WTC11 (cell line): ENCODE measurements around the gene NOTUM. TPM values are rescaled to one million over a fixed set of nuclear protein-coding genes. Genes with fewer than 3 reads are reported as not detected.

Source experiments
- ATAC-seq: fragments of 200-7000 bp; cut with Tn5 transposase; 2 replicates; pipeline ENCODE4 v1.10.0; 2021; ENCODE audit warnings: mild to moderate bottlenecking, moderate library complexity
- CTCF ChIA-PET: fragments of 300-600 bp; sonication (Branson Sonifier 250); formaldehyde crosslinking; loops from one replicate; lab custom pipeline; 2021; ENCODE audit warnings: antibody characterized with exemption; lab: Charles Lee
- POLR2A ChIA-PET: fragments of 350-600 bp; sonication (Branson Sonifier 250); formaldehyde crosslinking; loops from one replicate; lab custom pipeline; 2021; ENCODE audit warnings: antibody characterized with exemption; lab: Charles Lee
- DNase-seq: peaks from one replicate; pipeline ENCODE4 v3.0.0; 2021; ENCODE audit warnings: low spot score
- H3K27ac Mint-ChIP-seq: 2 replicates; pipeline ENCODE4 v1.8.0; 2021; ENCODE audit warnings: mixed read lengths
- H3K27me3 Mint-ChIP-seq: 2 replicates; pipeline ENCODE4 v1.8.0; 2021; ENCODE audit warnings: low read depth, mild to moderate bottlenecking, moderate library complexity, mixed read lengths
- H3K36me3 Mint-ChIP-seq: 2 replicates; pipeline ENCODE4 v1.8.0; 2021; ENCODE audit warnings: mixed read lengths
- H3K4me1 Mint-ChIP-seq: 2 replicates; pipeline ENCODE4 v1.8.0; 2022; ENCODE audit warnings: mixed read lengths
- H3K4me3 Mint-ChIP-seq: 2 replicates; pipeline ENCODE4 v1.8.0; 2021; ENCODE audit warnings: mild to moderate bottlenecking, moderate library complexity, mixed read lengths
- H3K9me3 Mint-ChIP-seq: 2 replicates; pipeline ENCODE4 v1.8.0; 2021; ENCODE audit warnings: mixed read lengths
- ATF6 ChIP-seq: sonication (generic); formaldehyde crosslinking; IDR thresholded peaks from 2 replicates; pipeline ENCODE4 v1.8.1; 2023; ENCODE audit warnings: mild to moderate bottlenecking, missing genetic modification reagents
- CDX4 ChIP-seq: fragments of 250-450 bp; sonication (Bioruptor Pico); IDR thresholded peaks from 2 replicates; pipeline ENCODE4 v1.9.0; 2021; ENCODE audit warnings: moderate library complexity, mild to moderate bottlenecking, inconsistent platforms, borderline replicate concordance
- CREM ChIP-seq: sonication (generic); formaldehyde crosslinking; IDR thresholded peaks from 2 replicates; pipeline ENCODE4 v1.8.1; 2022; ENCODE audit warnings: mild to moderate bottlenecking, missing genetic modification reagents, moderate library complexity
- EMX1 ChIP-seq: fragments of 250-450 bp; sonication (Bioruptor Pico); IDR thresholded peaks from 2 replicates; pipeline ENCODE4 v1.8.0; 2021; ENCODE audit warnings: mild to moderate bottlenecking
- FOXJ3 ChIP-seq: sonication (generic); formaldehyde crosslinking; IDR thresholded peaks from 2 replicates; pipeline ENCODE4 v1.9.0; 2021; ENCODE audit warnings: missing genetic modification reagents, mild to moderate bottlenecking, borderline replicate concordance
- GRHL2 ChIP-seq: fragments of 250-450 bp; sonication (Bioruptor Pico); IDR thresholded peaks from 2 replicates; pipeline ENCODE4 v1.8.0; 2022; ENCODE audit warnings: mild to moderate bottlenecking, moderate library complexity; ENCODE audit not compliant: insufficient replicate concordance, severe bottlenecking
- GTF2I ChIP-seq: fragments of 250-450 bp; sonication (Bioruptor Pico); conservative IDR thresholded peaks from 2 replicates; pipeline ENCODE4 v1.4.0; 2021; ENCODE audit warnings: mild to moderate bottlenecking
- MYBL2 ChIP-seq: sonication (generic); formaldehyde crosslinking; IDR thresholded peaks from 2 replicates; pipeline ENCODE4 v1.8.1; 2023; ENCODE audit warnings: mild to moderate bottlenecking, moderate library complexity, missing genetic modification reagents
- NR1H2 ChIP-seq: sonication (generic); formaldehyde crosslinking; IDR thresholded peaks from 2 replicates; pipeline ENCODE4 v1.9.0; 2021; ENCODE audit warnings: mild to moderate bottlenecking, moderate library complexity, missing genetic modification reagents
- PRDM15 ChIP-seq: sonication (generic); formaldehyde crosslinking; IDR thresholded peaks from 2 replicates; pipeline ENCODE4 v1.8.0; 2022; ENCODE audit warnings: missing genetic modification reagents
- RELA ChIP-seq: sonication (generic); formaldehyde crosslinking; IDR thresholded peaks from 2 replicates; pipeline ENCODE4 v1.8.1; 2022; ENCODE audit warnings: missing genetic modification reagents, mild to moderate bottlenecking, borderline replicate concordance
- SMAD4 ChIP-seq: sonication (generic); formaldehyde crosslinking; IDR thresholded peaks from 2 replicates; pipeline ENCODE4 v1.8.0; 2022; ENCODE audit warnings: mild to moderate bottlenecking, missing genetic modification reagents
- SP1 ChIP-seq: sonication (generic); formaldehyde crosslinking; conservative IDR thresholded peaks from 2 replicates; pipeline ENCODE4 v1.8.1; 2022; ENCODE audit warnings: missing genetic modification reagents
- TEAD1 ChIP-seq: sonication (generic); formaldehyde crosslinking; IDR thresholded peaks from 2 replicates; pipeline ENCODE4 v1.8.0; 2022; ENCODE audit warnings: mild to moderate bottlenecking, missing genetic modification reagents
- TEAD4 ChIP-seq: sonication (generic); formaldehyde crosslinking; IDR thresholded peaks from 2 replicates; pipeline ENCODE4 v1.8.0; 2022; ENCODE audit warnings: mild to moderate bottlenecking, missing genetic modification reagents
- ZNF138 ChIP-seq: sonication (generic); formaldehyde crosslinking; conservative IDR thresholded peaks from 2 replicates; pipeline ENCODE4 v1.8.1; 2022; ENCODE audit warnings: mild to moderate bottlenecking, moderate library complexity, missing genetic modification reagents
- ZSCAN18 ChIP-seq: fragments of 250-450 bp; sonication (Bioruptor Pico); IDR thresholded peaks from 2 replicates; pipeline ENCODE4 v2.1.2; 2022; ENCODE audit warnings: mild to moderate bottlenecking, moderate library complexity
- total RNA-seq: library from RNA; stranded (reverse); gene quantifications from 3 replicates; pipeline ENCODE4 v1.2.3, GENCODE V29; 2021
- TF ChIP-seq, protein P1 (sequence below): sonication (generic); formaldehyde crosslinking; IDR thresholded peaks from 2 replicates; pipeline ENCODE4 v1.8.0; 2022; ENCODE audit warnings: mild to moderate bottlenecking, missing genetic modification reagents
- TF ChIP-seq, protein P2 (sequence below): sonication (generic); formaldehyde crosslinking; IDR thresholded peaks from 2 replicates; pipeline ENCODE4 v1.8.1; 2023; ENCODE audit warnings: mild to moderate bottlenecking, missing genetic modification reagents, moderate library complexity
- TF ChIP-seq, protein P3 (sequence below): fragments of 250-450 bp; sonication (Bioruptor Pico); IDR thresholded peaks from 2 replicates; pipeline ENCODE4 v1.8.0; 2021; ENCODE audit warnings: mild to moderate bottlenecking

The NOTUM gene
- total RNA-seq, 1 experiment from 2014 or later, result 1.7 TPM

DNA sequence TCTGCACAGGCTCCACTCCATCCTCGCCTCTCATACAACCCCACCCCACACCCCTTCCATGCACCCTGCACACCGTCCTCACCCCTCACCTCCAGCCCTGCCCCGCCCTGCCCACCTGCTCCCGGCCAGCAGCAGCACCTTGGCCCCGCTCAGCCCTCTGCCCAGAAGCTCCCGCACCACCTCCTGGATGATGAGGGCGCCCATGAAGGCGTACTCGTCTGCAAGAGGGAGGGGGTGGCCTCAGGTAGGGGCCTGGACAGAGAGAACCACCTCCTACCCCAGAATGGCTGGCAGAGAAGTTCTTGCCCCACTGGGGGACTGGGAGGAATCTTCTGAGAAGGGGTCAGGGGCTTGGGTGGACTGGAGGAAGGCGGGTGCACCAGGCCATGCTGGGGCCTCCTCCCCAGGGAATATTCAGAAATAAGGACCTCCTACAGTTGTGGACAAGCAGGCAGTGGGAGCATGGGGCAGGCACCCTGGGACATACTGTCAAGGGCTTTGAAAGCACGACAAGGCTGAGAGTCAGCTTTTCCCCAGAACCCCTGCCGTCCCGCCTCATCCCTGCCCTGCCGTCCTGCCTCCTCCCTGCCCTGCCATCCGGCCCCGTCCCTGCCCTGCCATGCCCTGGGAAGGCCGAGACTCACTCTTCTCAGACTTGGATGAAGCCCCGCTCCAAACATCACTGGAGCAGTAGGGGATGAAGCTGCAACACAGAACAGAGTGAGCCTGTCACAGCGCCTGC is 3.1 kb downstream of the NOTUM start:
- H3K9me3 Mint-ChIP-seq, result no peaks in the 10 kb centered on the region
- no peak for TF ChIP-seq FOXJ3 (CRISPR knock-in tag)
- no peak for TF ChIP-seq GRHL2
- no peak for TF ChIP-seq GTF2I (CRISPR knock-in tag)
- TF ChIP-seq, protein P1, sequence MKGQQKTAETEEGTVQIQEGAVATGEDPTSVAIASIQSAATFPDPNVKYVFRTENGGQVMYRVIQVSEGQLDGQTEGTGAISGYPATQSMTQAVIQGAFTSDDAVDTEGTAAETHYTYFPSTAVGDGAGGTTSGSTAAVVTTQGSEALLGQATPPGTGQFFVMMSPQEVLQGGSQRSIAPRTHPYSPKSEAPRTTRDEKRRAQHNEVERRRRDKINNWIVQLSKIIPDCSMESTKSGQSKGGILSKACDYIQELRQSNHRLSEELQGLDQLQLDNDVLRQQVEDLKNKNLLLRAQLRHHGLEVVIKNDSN (CRISPR knock-in tag), result no peak
- no peak for TF ChIP-seq SMAD4
- no peak for TF ChIP-seq SP1 (CRISPR knock-in tag)
- no peak for TF ChIP-seq ATF6 (CRISPR knock-in tag)
- no peak for TF ChIP-seq EMX1 (CRISPR knock-in tag)
- CTCF ChIA-PET, result no interaction called here
- no peaks in the 10 kb centered on the region for H3K36me3 Mint-ChIP-seq
- 0 out of 2 replicates have a peak overlapping the region, but pooled peaks have one; percentile 51 for H3K4me3 Mint-ChIP-seq
- DNase-seq, result no peak
- H3K4me1 Mint-ChIP-seq, result 0 out of 2 replicates have a peak, but pooled peaks cover 4% of the 10 kb centered on the region
- peaks cover 50% of the 10 kb centered on the region for H3K27me3 Mint-ChIP-seq
- POLR2A ChIA-PET, result no interaction called here
- no peak for ATAC-seq
- no peak overlapping the region for H3K27ac Mint-ChIP-seq

- no peak for DNase-seq
- no peaks in the 10 kb centered on the region for H3K4me1 Mint-ChIP-seq
- H3K9me3 Mint-ChIP-seq, result no peaks in the 10 kb centered on the region
- CTCF ChIA-PET, result no interaction called here
- no peak overlapping the region for H3K27ac Mint-ChIP-seq
- no peak overlapping the region for H3K4me3 Mint-ChIP-seq
- ATAC-seq, result no peak
- H3K27me3 Mint-ChIP-seq, result peaks cover 41% of the 10 kb centered on the region
- H3K36me3 Mint-ChIP-seq, result no peaks in the 10 kb centered on the region
- POLR2A ChIA-PET, result no interaction called here
- no peak for TF ChIP-seq NR1H2 (CRISPR knock-in tag)
- no peak for TF ChIP-seq ZSCAN18
- no peak for TF ChIP-seq ATF6 (CRISPR knock-in tag)
- TF ChIP-seq, protein P2, sequence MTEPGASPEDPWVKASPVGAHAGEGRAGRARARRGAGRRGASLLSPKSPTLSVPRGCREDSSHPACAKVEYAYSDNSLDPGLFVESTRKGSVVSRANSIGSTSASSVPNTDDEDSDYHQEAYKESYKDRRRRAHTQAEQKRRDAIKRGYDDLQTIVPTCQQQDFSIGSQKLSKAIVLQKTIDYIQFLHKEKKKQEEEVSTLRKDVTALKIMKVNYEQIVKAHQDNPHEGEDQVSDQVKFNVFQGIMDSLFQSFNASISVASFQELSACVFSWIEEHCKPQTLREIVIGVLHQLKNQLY (CRISPR knock-in tag), result no peak
- TF ChIP-seq MYBL2 (CRISPR knock-in tag), result no peak
- TF ChIP-seq, protein P3, sequence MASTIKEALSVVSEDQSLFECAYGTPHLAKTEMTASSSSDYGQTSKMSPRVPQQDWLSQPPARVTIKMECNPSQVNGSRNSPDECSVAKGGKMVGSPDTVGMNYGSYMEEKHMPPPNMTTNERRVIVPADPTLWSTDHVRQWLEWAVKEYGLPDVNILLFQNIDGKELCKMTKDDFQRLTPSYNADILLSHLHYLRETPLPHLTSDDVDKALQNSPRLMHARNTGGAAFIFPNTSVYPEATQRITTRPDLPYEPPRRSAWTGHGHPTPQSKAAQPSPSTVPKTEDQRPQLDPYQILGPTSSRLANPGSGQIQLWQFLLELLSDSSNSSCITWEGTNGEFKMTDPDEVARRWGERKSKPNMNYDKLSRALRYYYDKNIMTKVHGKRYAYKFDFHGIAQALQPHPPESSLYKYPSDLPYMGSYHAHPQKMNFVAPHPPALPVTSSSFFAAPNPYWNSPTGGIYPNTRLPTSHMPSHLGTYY (CRISPR knock-in tag), result no peak
- TF ChIP-seq TEAD1 (CRISPR knock-in tag), result no peak
- TF ChIP-seq CREM (CRISPR knock-in tag), result no peak
- TF ChIP-seq TEAD4 (CRISPR knock-in tag), result no peak
- no peak for TF ChIP-seq CDX4 (CRISPR knock-in tag)
- TF ChIP-seq PRDM15 (CRISPR knock-in tag), result no peak
- TF ChIP-seq RELA (CRISPR knock-in tag), result no peak
- no peak for TF ChIP-seq ZNF138 (CRISPR knock-in tag)
Measured at GRCh38 chr17:81956607-81957589, 4.1 kb downstream of the NOTUM start.
